Immature natural killer cell (primary cell): Measurements from ENCODE around the gene PRUNE2. TPM values are rescaled to one million over a fixed set of nuclear protein-coding genes. Genes with fewer than 3 reads are reported as not detected.

Experiments used
- DNase-seq, 3 donors: peaks; one replicate each; pipeline ENCODE4 v3.0.0; 2022; ENCODE audit warnings: mixed read lengths in 1 of 3
- H3K27ac Mint-ChIP-seq, 6 donors: one replicate each; pipeline ENCODE4 v1.8.0; 2020; ENCODE audit warnings: mixed read lengths in 6 of 6, mild to moderate bottlenecking in 5 of 6, inconsistent platforms in 4 of 6, moderate library complexity in 3 of 6
- H3K27me3 Mint-ChIP-seq, 3 donors: one replicate each; pipeline ENCODE4 v1.8.0; 2020 to 2021; ENCODE audit warnings: low read depth in 3 of 3, mild to moderate bottlenecking in 3 of 3, mixed read lengths in 3 of 3, moderate library complexity in 3 of 3, inconsistent platforms in 1 of 3
- H3K36me3 Mint-ChIP-seq, 3 donors: one replicate each; pipeline ENCODE4 v1.8.0; 2020; ENCODE audit warnings: mixed read lengths in 3 of 3, inconsistent platforms in 2 of 3, mild to moderate bottlenecking in 2 of 3
- H3K4me1 Mint-ChIP-seq, 2 donors: one replicate each; pipeline ENCODE4 v1.8.0; 2020; ENCODE audit warnings: inconsistent platforms in 2 of 2, mild to moderate bottlenecking in 2 of 2, mixed read lengths in 2 of 2, moderate library complexity in 1 of 2
- H3K4me3 Mint-ChIP-seq, 5 donors: one replicate each; pipeline ENCODE4 v1.8.0; 2020; ENCODE audit warnings: mild to moderate bottlenecking in 5 of 5, mixed read lengths in 5 of 5, inconsistent platforms in 3 of 5, moderate library complexity in 3 of 5
- H3K9me3 Mint-ChIP-seq, 6 donors: one replicate each; pipeline ENCODE4 v1.8.0; 2020; ENCODE audit warnings: mild to moderate bottlenecking in 6 of 6, mixed read lengths in 6 of 6, inconsistent platforms in 4 of 6, moderate library complexity in 3 of 6
- polyA plus RNA-seq, 3 donors: library from polyadenylated mRNA; unstranded; fragments of 300-500 nt; fragmentation: Illumina TruSeq; gene quantifications; one replicate each; pipeline ENCODE4 v1.2.3, GENCODE V29; 2021

PRUNE2 gene
- polyA plus RNA-seq, 3 donors from 2014 or later, result 0.11 to 0.24 TPM; not detected in 1

GRCh38 chr9:76828447-76828846, 77.5 kb downstream of the PRUNE2 start:
- no peak overlapping the region for H3K27ac Mint-ChIP-seq
- DNase-seq, result no peak
- H3K9me3 Mint-ChIP-seq, result peaks cover 0 to 7% (median 0%) of the 10 kb centered on the region in 6 donors
- H3K27me3 Mint-ChIP-seq, result peaks cover 0 to 5% (median 4%) of the 10 kb centered on the region in 3 donors
- H3K4me1 Mint-ChIP-seq, result no peaks in the 10 kb centered on the region
- no peak overlapping the region for H3K4me3 Mint-ChIP-seq
- no peaks in the 10 kb centered on the region for H3K36me3 Mint-ChIP-seq

GRCh38 chr9:76827296-76828080, 78.4 kb downstream of the PRUNE2 start:
- peaks cover 0 to 7% (median 0%) of the 10 kb centered on the region in 6 donors for H3K9me3 Mint-ChIP-seq

GRCh38 chr9:76820431-76820830, 85.5 kb downstream of the PRUNE2 start:
- H3K27ac Mint-ChIP-seq, result no peak overlapping the region
- H3K36me3 Mint-ChIP-seq, result no peaks in the 10 kb centered on the region
- H3K9me3 Mint-ChIP-seq, result peaks cover 0 to 2% (median 0%) of the 10 kb centered on the region in 6 donors
- H3K27me3 Mint-ChIP-seq, result no peaks in the 10 kb centered on the region
- H3K4me1 Mint-ChIP-seq, result no peaks in the 10 kb centered on the region
- no peak overlapping the region for H3K4me3 Mint-ChIP-seq
- DNase-seq, result no peak

More at GRCh38 chr9:76827296-76828080, 78.4 kb downstream of the PRUNE2 start:
- Mint-ChIP-seq H3K4me1 (no peaks in the 10 kb centered on the region), H3K36me3 (no peaks in the 10 kb centered on the region), H3K27ac (no peak overlapping the region), H3K4me3 (no peak overlapping the region), H3K27me3 (peaks cover 0 to 5% (median 4%) of the 10 kb centered on the region in 3 donors)
- no peak for DNase-seq

GRCh38 chr9:76818271-76818670, 87.6 kb downstream of the PRUNE2 start:
- no peak for DNase-seq
- H3K27ac Mint-ChIP-seq, result no peak overlapping the region
- H3K4me1 Mint-ChIP-seq, result no peaks in the 10 kb centered on the region
- peaks cover 0 to 3% (median 0%) of the 10 kb centered on the region in 3 donors for H3K27me3 Mint-ChIP-seq
- H3K4me3 Mint-ChIP-seq, result no peak overlapping the region
- no peaks in the 10 kb centered on the region for H3K36me3 Mint-ChIP-seq
- peaks cover 0 to 2% (median 0%) of the 10 kb centered on the region in 6 donors for H3K9me3 Mint-ChIP-seq

GRCh38 chr9:76817489-76817888, 88.4 kb downstream of the PRUNE2 start:
- peaks cover 0 to 3% (median 0%) of the 10 kb centered on the region in 3 donors for H3K27me3 Mint-ChIP-seq
- peaks cover 0 to 2% (median 0%) of the 10 kb centered on the region in 6 donors for H3K9me3 Mint-ChIP-seq
- H3K27ac Mint-ChIP-seq, result no peak overlapping the region
- DNase-seq, result no peak
- no peak overlapping the region for H3K4me3 Mint-ChIP-seq
- H3K36me3 Mint-ChIP-seq, result no peaks in the 10 kb centered on the region
- H3K4me1 Mint-ChIP-seq, result no peaks in the 10 kb centered on the region

- H3K27ac Mint-ChIP-seq, result no peak overlapping the region
- H3K9me3 Mint-ChIP-seq, result no peaks in the 10 kb centered on the region
- no peak for DNase-seq
- no peaks in the 10 kb centered on the region for H3K4me1 Mint-ChIP-seq
- no peak overlapping the region for H3K4me3 Mint-ChIP-seq
- H3K36me3 Mint-ChIP-seq, result no peaks in the 10 kb centered on the region
- H3K27me3 Mint-ChIP-seq, result peaks cover 0 to 14% (median 2%) of the 10 kb centered on the region in 3 donors
These were observed 93.3 kb downstream of the PRUNE2 start for GRCh38 chr9:76812591-76812990.

- no peaks in the 10 kb centered on the region for H3K4me1 Mint-ChIP-seq
- H3K9me3 Mint-ChIP-seq, result no peaks in the 10 kb centered on the region
- H3K27ac Mint-ChIP-seq, result no peak overlapping the region
- no peak overlapping the region for H3K4me3 Mint-ChIP-seq
- no peak for DNase-seq
- H3K36me3 Mint-ChIP-seq, result no peaks in the 10 kb centered on the region
- peaks cover 2 to 15% (median 4%) of the 10 kb centered on the region in 3 donors for H3K27me3 Mint-ChIP-seq
These were observed 95.4 kb downstream of the PRUNE2 start for GRCh38 chr9:76810377-76810957.

- Mint-ChIP-seq H3K27me3 (peaks cover 2 to 24% (median 6%) of the 10 kb centered on the region in 3 donors), H3K4me3 (no peak overlapping the region), H3K36me3 (no peaks in the 10 kb centered on the region), H3K27ac (no peak overlapping the region), H3K4me1 (no peaks in the 10 kb centered on the region), H3K9me3 (no peaks in the 10 kb centered on the region)
- DNase-seq, result no peak
These were observed 97.3 kb downstream of the PRUNE2 start for GRCh38 chr9:76808636-76809035.

GRCh38 chr9:76803762-76804161, 102.2 kb downstream of the PRUNE2 start:
- no peak overlapping the region for H3K4me3 Mint-ChIP-seq
- H3K27me3 Mint-ChIP-seq, result peaks cover 0 to 22% (median 11%) of the 10 kb centered on the region in 3 donors
- no peaks in the 10 kb centered on the region for H3K4me1 Mint-ChIP-seq
- no peaks in the 10 kb centered on the region for H3K9me3 Mint-ChIP-seq
- H3K27ac Mint-ChIP-seq, result no peak overlapping the region
- H3K36me3 Mint-ChIP-seq, result no peaks in the 10 kb centered on the region
- no peak for DNase-seq

GRCh38 chr9:76803083-76803482, 102.8 kb downstream of the PRUNE2 start:
- Mint-ChIP-seq H3K4me1 (no peaks in the 10 kb centered on the region), H3K27me3 (peaks cover 0 to 18% (median 11%) of the 10 kb centered on the region in 3 donors), H3K27ac (no peak overlapping the region), H3K36me3 (no peaks in the 10 kb centered on the region), H3K9me3 (no peaks in the 10 kb centered on the region), H3K4me3 (no peak overlapping the region)
- DNase-seq, result no peak

- Mint-ChIP-seq H3K27ac (no peak overlapping the region), H3K4me1 (no peaks in the 10 kb centered on the region), H3K27me3 (peaks cover 2 to 16% (median 6%) of the 10 kb centered on the region in 3 donors), H3K36me3 (no peaks in the 10 kb centered on the region), H3K9me3 (no peaks in the 10 kb centered on the region), H3K4me3 (no peak overlapping the region)
- DNase-seq, result no peak
These were observed 105.0 kb downstream of the PRUNE2 start for GRCh38 chr9:76800901-76801300.

GRCh38 chr9:76799473-76799872, 106.4 kb downstream of the PRUNE2 start:
- Mint-ChIP-seq H3K4me1 (no peaks in the 10 kb centered on the region), H3K9me3 (no peaks in the 10 kb centered on the region), H3K4me3 (no peak overlapping the region), H3K27me3 (peaks cover 2 to 10% (median 6%) of the 10 kb centered on the region in 3 donors), H3K36me3 (no peaks in the 10 kb centered on the region), H3K27ac (no peak overlapping the region)
- no peak for DNase-seq

GRCh38 chr9:76798527-76798926, 107.4 kb downstream of the PRUNE2 start:
- H3K9me3 Mint-ChIP-seq, result no peaks in the 10 kb centered on the region
- H3K27ac Mint-ChIP-seq, result no peak overlapping the region
- no peaks in the 10 kb centered on the region for H3K4me1 Mint-ChIP-seq
- DNase-seq, result no peak
- no peaks in the 10 kb centered on the region for H3K36me3 Mint-ChIP-seq
- H3K4me3 Mint-ChIP-seq, result no peak overlapping the region
- H3K27me3 Mint-ChIP-seq, result peaks cover 2 to 4% (median 4%) of the 10 kb centered on the region in 3 donors

GRCh38 chr9:76796296-76796695, 109.6 kb downstream of the PRUNE2 start:
- peaks cover 1 to 4% (median 3%) of the 10 kb centered on the region in 3 donors for H3K27me3 Mint-ChIP-seq
- no peak overlapping the region for H3K4me3 Mint-ChIP-seq
- no peaks in the 10 kb centered on the region for H3K9me3 Mint-ChIP-seq
- H3K27ac Mint-ChIP-seq, result no peak overlapping the region
- DNase-seq, result no peak
- no peaks in the 10 kb centered on the region for H3K36me3 Mint-ChIP-seq
- no peaks in the 10 kb centered on the region for H3K4me1 Mint-ChIP-seq
